SK-N-SH (cell line): ENCODE results near the gene PNPLA1. TPM values are rescaled to one million over a fixed set of nuclear protein-coding genes. Genes with fewer than 3 reads are reported as not detected.
A peak's percentile ranks its signal among the peaks of the same experiment; 100 is the strongest.

Experiments used
- CTCF ChIA-PET: fragments of 300-600, 350-600 bp; formaldehyde crosslinking; extraction: SDS; loops from one replicate; lab custom pipeline; 2021; lab: Yijun Ruan, JAX
- POLR2A ChIA-PET: fragments of 350-600 bp; sonication (Branson Sonifier 250); formaldehyde crosslinking; extraction: SDS; loops from one replicate; lab custom pipeline; 2020; ENCODE audit warnings: antibody characterized with exemption, inconsistent platforms; lab: Yijun Ruan, JAX
- DNase-seq: peaks from one replicate; pipeline ENCODE4 v3.0.0; 2012
- H2AFZ ChIP-seq: fragments of 200-600 bp; sonication (generic); 2 replicates; pipeline ENCODE4 v1.8.1; 2016; ENCODE audit warnings: antibody characterized with exemption, mild to moderate bottlenecking, low read depth
- H3F3A ChIP-seq: fragments of 200-600 bp; sonication (generic); replicated peaks from 2 replicates; pipeline ENCODE3; 2016; ENCODE audit warnings: antibody characterized with exemption, mild to moderate bottlenecking; ENCODE audit not compliant: insufficient read depth
- H3K27ac ChIP-seq, 2 experiments: fragments of 200-500 bp in 1 of 2; fragments of 200-600 bp in 1 of 2; sonication (Bioruptor generic) in 1 of 2; sonication (generic), shearing (Covaris generic) in 1 of 2; 2 replicates each; pipeline versions ENCODE4 v1.5.1 to v1.6.1; 2014 to 2016; ENCODE audit warnings: low read depth in 2 of 2, inconsistent platforms in 1 of 2, low read length in 1 of 2, mild to moderate bottlenecking in 1 of 2, mixed read lengths in 1 of 2
- H3K27me3 ChIP-seq: fragments of 200-600 bp; sonication (generic), shearing (Covaris generic); 2 replicates; pipeline ENCODE4 v1.6.1; 2016; ENCODE audit warnings: mixed run types; ENCODE audit not compliant: insufficient read depth
- H3K36me3 ChIP-seq, 2 experiments: fragments of 200-500 bp in 1 of 2; fragments of 200-600 bp in 1 of 2; sonication (Bioruptor generic) in 1 of 2; sonication (generic) in 1 of 2; replicated peaks in 1 of 2; 2 replicates each; pipeline versions ENCODE3 to v1.5.1; 2014 to 2016; ENCODE audit warnings: low read length in 1 of 2, mild to moderate bottlenecking in 1 of 2; ENCODE audit not compliant: insufficient read depth in 2 of 2, control insufficient read depth in 1 of 2
- H3K4me1 ChIP-seq, 2 experiments: fragments of 200-500 bp in 1 of 2; fragments of 200-600 bp in 1 of 2; sonication (Bioruptor generic) in 1 of 2; sonication (generic), shearing (Covaris generic) in 1 of 2; 2 replicates each; pipeline versions ENCODE4 v1.5.1 to v1.6.1; 2014 to 2016; ENCODE audit warnings: low read depth in 1 of 2, low read length in 1 of 2, mixed run types in 1 of 2; ENCODE audit not compliant: insufficient read depth in 2 of 2, control insufficient read depth in 1 of 2
- H3K4me2 ChIP-seq: fragments of 200-600 bp; sonication (generic), shearing (Covaris generic); 2 replicates; pipeline ENCODE4 v1.6.1; 2017; ENCODE audit warnings: mixed run types
- H3K4me3 ChIP-seq, 2 experiments: fragments of 200-500 bp in 1 of 2; fragments of 200-600 bp in 1 of 2; sonication (Bioruptor generic) in 1 of 2; sonication (generic), shearing (Covaris generic) in 1 of 2; 2 replicates each; pipeline versions ENCODE4 v1.5.1 to v1.8.1; 2014 to 2016; ENCODE audit warnings: low read depth in 2 of 2, inconsistent platforms in 1 of 2, low read length in 1 of 2, mild to moderate bottlenecking in 1 of 2, mixed read lengths in 1 of 2, moderate library complexity in 1 of 2
- H3K79me2 ChIP-seq: fragments of 200-600 bp; sonication (generic); 2 replicates; pipeline ENCODE4 v1.8.1; 2017; ENCODE audit warnings: mild to moderate bottlenecking; ENCODE audit not compliant: insufficient read depth
- H3K9ac ChIP-seq: fragments of 200-600 bp; sonication (generic); 2 replicates; pipeline ENCODE4 v1.6.1; 2017; ENCODE audit warnings: mixed run types
- H3K9me2 ChIP-seq: fragments of 200-600 bp; sonication (generic); 2 replicates; pipeline ENCODE4 v1.6.1; 2017; ENCODE audit warnings: mixed run types
- H3K9me3 ChIP-seq: fragments of 200-600 bp; sonication (generic); 2 replicates; pipeline ENCODE4 v1.6.1; 2017; ENCODE audit warnings: mixed run types, mild to moderate bottlenecking, moderate library complexity
- H4K20me1 ChIP-seq: fragments of 200-600 bp; sonication (generic); 2 replicates; pipeline ENCODE4 v1.6.1; 2017; ENCODE audit warnings: mild to moderate bottlenecking, mixed run types; ENCODE audit not compliant: insufficient read depth
- CHD2 ChIP-seq: fragments of 150-350 bp; IDR thresholded peaks from 2 replicates; pipeline ENCODE4 v1.6.1; 2018; ENCODE audit warnings: low read length; ENCODE audit not compliant: partially characterized antibody
- ELF1 ChIP-seq: IDR thresholded peaks from 2 replicates; pipeline ENCODE4 v1.4.0; 2012
- FOSL2 ChIP-seq: IDR thresholded peaks from 2 replicates; pipeline ENCODE4 v1.4.0; 2012; ENCODE audit warnings: low read depth, mild to moderate bottlenecking, moderate library complexity, borderline replicate concordance
- FOXJ3 ChIP-seq: sonication (generic); formaldehyde crosslinking; IDR thresholded peaks from 2 replicates; pipeline ENCODE4 v1.5.1; 2020; ENCODE audit warnings: mild to moderate bottlenecking, missing genetic modification reagents
- FOXM1 ChIP-seq: IDR thresholded peaks from 2 replicates; pipeline ENCODE4 v1.4.0; 2012; ENCODE audit warnings: low read depth, mild to moderate bottlenecking
- GATA2 ChIP-seq: sonication (generic); formaldehyde crosslinking; IDR thresholded peaks from 2 replicates; pipeline ENCODE4 v1.5.0; 2020; ENCODE audit warnings: mild to moderate bottlenecking, missing genetic modification reagents
- JUND ChIP-seq: IDR thresholded peaks from 2 replicates; pipeline ENCODE4 v1.4.0; 2012
- MEF2A ChIP-seq: IDR thresholded peaks from 2 replicates; pipeline ENCODE4 v1.4.0; 2012; ENCODE audit warnings: low read depth, borderline replicate concordance
- MXI1 ChIP-seq: IDR thresholded peaks from 2 replicates; pipeline ENCODE4 v1.6.1; 2012; ENCODE audit warnings: mild to moderate bottlenecking, low read depth, low read length, improper control_type of control experiment
- NRF1 ChIP-seq: IDR thresholded peaks from 2 replicates; pipeline ENCODE4 v1.6.1; 2012; ENCODE audit warnings: low read depth, mild to moderate bottlenecking, low read length
- RAD21 ChIP-seq: IDR thresholded peaks from 2 replicates; pipeline ENCODE4 v1.6.1; 2012; ENCODE audit warnings: mild to moderate bottlenecking, low read length
- RCOR1 ChIP-seq: fragments of 150-350 bp; IDR thresholded peaks from 2 replicates; pipeline ENCODE4 v1.6.1; 2017; ENCODE audit warnings: antibody characterized with exemption, low read length
- RFX5 ChIP-seq: IDR thresholded peaks from 2 replicates; pipeline ENCODE4 v1.6.1; 2012; ENCODE audit warnings: mild to moderate bottlenecking, improper control_type of control experiment, low read length
- SIN3A ChIP-seq: IDR thresholded peaks from 2 replicates; pipeline ENCODE4 v1.6.1; 2012; ENCODE audit warnings: low read depth, mild to moderate bottlenecking, low read length, moderate library complexity, borderline replicate concordance
- SMC3 ChIP-seq: IDR thresholded peaks from 2 replicates; pipeline ENCODE4 v1.6.1; 2012; ENCODE audit warnings: low read depth, low read length, improper control_type of control experiment
- TEAD4 ChIP-seq: IDR thresholded peaks from 2 replicates; pipeline ENCODE4 v1.4.0; 2012; ENCODE audit warnings: mild to moderate bottlenecking, borderline replicate concordance; ENCODE audit not compliant: insufficient read depth
- YY1 ChIP-seq: IDR thresholded peaks from 2 replicates; pipeline ENCODE4 v1.4.0; 2012; ENCODE audit warnings: low read depth, mild to moderate bottlenecking
- WGBS: methylation state at CpG from one replicate; pipeline ENCODE4 v1.1.6; 2017; ENCODE audit warnings: low lambda C conversion rate; 5-methylcytosine and 5-hydroxymethylcytosine counted together
- polyA plus RNA-seq, 3 experiments: library from polyadenylated mRNA; depleted of rRNA; stranded (reverse); fragments of >200 nt; gene quantifications; 2 replicates each; pipeline ENCODE4 v1.2.3, GENCODE V29; 2012
- TF ChIP-seq, protein P1 (sequence below): IDR thresholded peaks from 2 replicates; pipeline ENCODE4 v1.4.0; 2012; ENCODE audit warnings: low read depth
- TF ChIP-seq, protein P2 (sequence below): fragments of 200-600 bp; sonication (generic); IDR thresholded peaks from 2 replicates; pipeline ENCODE4 v1.6.1; 2017; ENCODE audit warnings: antibody characterized with exemption, mild to moderate bottlenecking, moderate library complexity
- TF ChIP-seq, protein P3 (sequence below): IDR thresholded peaks from 2 replicates; pipeline ENCODE4 v1.4.0; 2012; ENCODE audit warnings: low read depth, borderline replicate concordance

Gene PNPLA1
- polyA plus RNA-seq, 1 of the 3 experiments (the other 2 are of a cell fraction) = not detected

DNA sequence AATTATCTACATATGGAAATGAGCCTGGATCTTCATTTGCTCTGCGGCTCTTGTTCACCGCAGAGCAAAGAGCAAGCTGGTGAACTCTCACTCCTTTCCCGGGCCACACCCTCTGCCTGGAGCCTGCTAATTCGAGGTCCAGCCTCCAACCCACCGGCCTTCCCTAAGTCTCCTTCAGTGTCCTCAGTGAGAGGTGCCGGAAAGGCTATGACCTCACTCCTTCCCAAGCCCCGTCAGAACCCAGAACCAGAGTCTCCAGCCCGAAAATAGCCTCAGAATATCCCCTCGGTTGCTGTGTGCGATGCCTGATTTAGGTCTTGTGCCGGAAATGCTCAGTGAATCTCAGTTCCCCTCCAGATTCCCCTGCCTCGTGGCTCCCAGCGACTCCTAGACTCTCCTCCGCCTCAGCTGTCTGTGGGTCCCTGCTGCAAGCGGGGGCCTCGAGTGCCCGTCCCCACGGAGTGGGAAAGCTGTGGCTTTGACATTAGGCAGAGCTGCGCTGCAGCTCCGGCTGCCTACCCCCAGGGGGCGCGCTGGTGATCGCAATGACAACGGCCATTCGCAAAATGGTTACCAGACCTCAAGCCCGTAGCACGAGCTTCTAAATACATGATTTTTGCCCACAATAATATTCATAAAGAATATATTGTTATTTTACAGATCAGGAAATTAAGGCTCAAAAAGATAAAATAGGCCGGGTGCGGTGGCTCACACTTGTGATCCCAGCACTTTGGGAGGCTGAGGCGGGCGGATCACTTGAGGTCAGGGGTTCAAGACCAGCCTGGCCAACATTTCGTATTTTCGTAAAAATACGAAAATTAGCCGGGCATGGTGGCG, 71.0 kb downstream of the PNPLA1 start:
- H3K9ac ChIP-seq = no peak overlapping the region
- no peaks in the 10 kb centered on the region; a peak in 1 of 4 replicates for H3K4me1 ChIP-seq
- no peaks in the 10 kb centered on the region for H4K20me1 ChIP-seq
- 44% methylated on average over 32 of the region's 36 CpGs for WGBS
- H3K79me2 ChIP-seq = no peaks in the 10 kb centered on the region
- peak overlapping the region; percentile 24; the same call in 1 of the 2 replicates for H3K4me2 ChIP-seq
- POLR2A ChIA-PET = interaction anchor here (0.5 to 1.1 kb wide), 2 partner anchors 105 to 148 kb away, joined by 3 read pairs; no protein-coding TSS in a partner anchor
- TF ChIP-seq RAD21 (peak; percentile 68), MXI1 (peak; percentile 31; the same call in 1 of the 2 replicates), SIN3A (no peak), NRF1 (no peak), YY1 (peak; percentile 78; the same call in 1 of the 2 replicates), FOSL2 (no peak), FOXM1 (no peak), RCOR1 (0 out of 2 replicates have a peak, but pooled peaks have one; percentile 33), SMC3 (peak; percentile 76)
- TF ChIP-seq, protein P1, sequence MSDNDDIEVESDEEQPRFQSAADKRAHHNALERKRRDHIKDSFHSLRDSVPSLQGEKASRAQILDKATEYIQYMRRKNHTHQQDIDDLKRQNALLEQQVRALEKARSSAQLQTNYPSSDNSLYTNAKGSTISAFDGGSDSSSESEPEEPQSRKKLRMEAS = peak; percentile 58; the same call in 1 of the 2 replicates
- TF ChIP-seq, protein P2, sequence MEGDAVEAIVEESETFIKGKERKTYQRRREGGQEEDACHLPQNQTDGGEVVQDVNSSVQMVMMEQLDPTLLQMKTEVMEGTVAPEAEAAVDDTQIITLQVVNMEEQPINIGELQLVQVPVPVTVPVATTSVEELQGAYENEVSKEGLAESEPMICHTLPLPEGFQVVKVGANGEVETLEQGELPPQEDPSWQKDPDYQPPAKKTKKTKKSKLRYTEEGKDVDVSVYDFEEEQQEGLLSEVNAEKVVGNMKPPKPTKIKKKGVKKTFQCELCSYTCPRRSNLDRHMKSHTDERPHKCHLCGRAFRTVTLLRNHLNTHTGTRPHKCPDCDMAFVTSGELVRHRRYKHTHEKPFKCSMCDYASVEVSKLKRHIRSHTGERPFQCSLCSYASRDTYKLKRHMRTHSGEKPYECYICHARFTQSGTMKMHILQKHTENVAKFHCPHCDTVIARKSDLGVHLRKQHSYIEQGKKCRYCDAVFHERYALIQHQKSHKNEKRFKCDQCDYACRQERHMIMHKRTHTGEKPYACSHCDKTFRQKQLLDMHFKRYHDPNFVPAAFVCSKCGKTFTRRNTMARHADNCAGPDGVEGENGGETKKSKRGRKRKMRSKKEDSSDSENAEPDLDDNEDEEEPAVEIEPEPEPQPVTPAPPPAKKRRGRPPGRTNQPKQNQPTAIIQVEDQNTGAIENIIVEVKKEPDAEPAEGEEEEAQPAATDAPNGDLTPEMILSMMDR = peak; percentile 98
- peak; percentile 82 for DNase-seq
- no peaks in the 10 kb centered on the region for H3F3A ChIP-seq
- CTCF ChIA-PET = interaction anchor here (0.6 to 3.7 kb wide), 39 partner anchors 8 to 654 kb away, joined by 3 to 49 read pairs (median 5); no protein-coding TSS in a partner anchor
- no peak overlapping the region for H3K27ac ChIP-seq
- no peaks in the 10 kb centered on the region for H3K9me3 ChIP-seq
- H3K27me3 ChIP-seq = peaks cover 14% of the 10 kb centered on the region; the same call in 1 of the 2 replicates
- H2AFZ ChIP-seq = peak overlapping the region; percentile 84
- H3K36me3 ChIP-seq = no peaks in the 10 kb centered on the region
- H3K4me3 ChIP-seq = peak overlapping the region in 1 of 2 experiments; percentile 48; a peak in 1 of 4 replicates
- H3K9me2 ChIP-seq = no peaks in the 10 kb centered on the region

DNA sequence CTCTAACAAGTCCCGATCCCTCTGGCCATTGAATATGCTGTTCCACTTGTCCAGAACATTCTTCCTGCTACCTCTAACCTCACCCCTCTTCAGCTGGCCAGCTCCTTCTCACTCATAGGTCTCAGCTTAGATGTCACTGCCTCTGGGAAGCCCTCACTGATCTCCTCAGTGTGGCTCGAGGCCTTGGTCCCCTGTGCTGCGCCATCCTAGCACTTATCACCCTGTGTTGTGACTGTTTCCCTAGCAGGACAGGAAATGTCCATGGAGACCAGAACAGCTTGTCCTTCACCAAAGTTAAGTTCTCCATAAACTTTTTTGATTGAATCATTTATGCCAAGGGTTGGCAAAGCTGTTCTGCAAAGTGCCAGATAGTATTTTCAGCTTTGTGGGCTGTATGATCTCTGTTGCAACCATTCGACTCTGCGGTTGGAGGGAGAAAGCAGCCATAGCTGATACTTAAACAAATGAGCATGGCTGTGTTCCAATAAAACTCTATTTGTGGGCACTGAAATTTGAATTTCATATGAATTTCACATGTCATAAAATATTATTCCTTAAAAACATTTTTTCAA, 73.3 kb downstream of the PNPLA1 start:
- POLR2A ChIA-PET = no interaction called here
- H3K4me1 ChIP-seq = peaks cover 0 to 6% of the 10 kb centered on the region in 2 experiments; a peak in 1 of 4 replicates
- CTCF ChIA-PET = interaction anchor here (0.9 to 9.3 kb wide), 2 partner anchors 8 to 40 kb away, joined by 4 to 69 read pairs; no protein-coding TSS in a partner anchor
- no peak overlapping the region for H3K27ac ChIP-seq
- no peak overlapping the region for H3K9ac ChIP-seq
- H3K79me2 ChIP-seq = no peaks in the 10 kb centered on the region
- H3K36me3 ChIP-seq = no peaks in the 10 kb centered on the region
- no peak for DNase-seq
- no peaks in the 10 kb centered on the region for H3F3A ChIP-seq
- peaks cover 12% of the 10 kb centered on the region; the same call in 1 of the 2 replicates for H3K27me3 ChIP-seq
- H3K4me2 ChIP-seq = no peak overlapping the region
- no peaks in the 10 kb centered on the region for H3K9me3 ChIP-seq
- H4K20me1 ChIP-seq = no peaks in the 10 kb centered on the region
- TF ChIP-seq CHD2 (no peak), FOXJ3 (CRISPR knock-in tag) (no peak), NRF1 (no peak), YY1 (no peak), GATA2 (CRISPR knock-in tag) (no peak), MEF2A (no peak), TEAD4 (no peak), MXI1 (no peak), ELF1 (no peak), FOXM1 (no peak), JUND (no peak), RFX5 (no peak), RAD21 (no peak)
- TF ChIP-seq, protein P3, sequence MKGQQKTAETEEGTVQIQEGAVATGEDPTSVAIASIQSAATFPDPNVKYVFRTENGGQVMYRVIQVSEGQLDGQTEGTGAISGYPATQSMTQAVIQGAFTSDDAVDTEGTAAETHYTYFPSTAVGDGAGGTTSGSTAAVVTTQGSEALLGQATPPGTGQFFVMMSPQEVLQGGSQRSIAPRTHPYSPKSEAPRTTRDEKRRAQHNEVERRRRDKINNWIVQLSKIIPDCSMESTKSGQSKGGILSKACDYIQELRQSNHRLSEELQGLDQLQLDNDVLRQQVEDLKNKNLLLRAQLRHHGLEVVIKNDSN = no peak
- no peak overlapping the region for H2AFZ ChIP-seq
- H3K4me3 ChIP-seq = no peak overlapping the region
- no peaks in the 10 kb centered on the region for H3K9me2 ChIP-seq
- 78% methylated on average over 5 of the region's 5 CpGs for WGBS
